PC-3 (cell line): Measurements from ENCODE around the gene FADD. TPM values are rescaled to one million over a fixed set of nuclear protein-coding genes. Genes with fewer than 3 reads are reported as not detected.

Source experiments
- ATAC-seq: fragments of 200-7000 bp; cut with Tn5 transposase; 2 replicates; pipeline ENCODE4 v1.9.1; 2020; ENCODE audit warnings: mild to moderate bottlenecking, moderate library complexity
- BruUV-seq: library from RNA; stranded (reverse); fragments of 400-500 nt; replicated peaks from 2 replicates; lab custom pipeline; 2021; lab: Mats Ljungman, UMichigan
- CTCF ChIA-PET: fragments of 300-600 bp; sonication (Branson Sonifier 250); formaldehyde crosslinking; loops from one replicate; lab custom pipeline; 2022; ENCODE audit warnings: antibody characterized with exemption; lab: Charles Lee
- POLR2A ChIA-PET: fragments of 300-600 bp; sonication (Branson Sonifier 250); formaldehyde crosslinking; loops from one replicate; lab custom pipeline; 2022; ENCODE audit warnings: antibody characterized with exemption; ENCODE audit not compliant: unreplicated experiment; lab: Charles Lee
- DNase-seq: peaks from one replicate; pipeline ENCODE4 v3.0.0-alpha.2; 2015
- H2AFZ ChIP-seq: fragments of 300-600 bp; sonication (generic); 2 replicates; pipeline ENCODE4 v1.6.0; 2016; ENCODE audit warnings: antibody characterized with exemption, low read length
- H3F3A ChIP-seq: fragments of 300-600 bp; sonication (generic); one replicate; pipeline ENCODE4 v1.6.0; 2017; ENCODE audit warnings: antibody characterized with exemption, low read length, control low read depth, mild to moderate bottlenecking; ENCODE audit not compliant: unreplicated experiment
- H3K27ac ChIP-seq: fragments of 300-600 bp; sonication (generic); 2 replicates; pipeline ENCODE4 v1.5.1; 2016; ENCODE audit warnings: mild to moderate bottlenecking, low read length
- H3K27me3 ChIP-seq: fragments of 300-600 bp; sonication (generic); 2 replicates; pipeline ENCODE4 v1.6.1; 2016; ENCODE audit warnings: low read length, mixed read lengths
- H3K36me3 ChIP-seq: fragments of 300-600 bp; sonication (generic); 2 replicates; pipeline ENCODE4 v1.6.1; 2016; ENCODE audit warnings: low read depth, mixed run types, low read length, mixed read lengths
- H3K4me1 ChIP-seq: fragments of 300-600 bp; sonication (generic); 2 replicates; pipeline ENCODE4 v1.5.1; 2016; ENCODE audit warnings: low read length; ENCODE audit not compliant: insufficient read depth
- H3K4me2 ChIP-seq: fragments of 300-600 bp; sonication (generic); 2 replicates; pipeline ENCODE4 v1.6.0; 2016; ENCODE audit warnings: low read length
- H3K4me3 ChIP-seq: fragments of 300-600 bp; sonication (generic); 2 replicates; pipeline ENCODE4 v1.5.1; 2016; ENCODE audit warnings: mild to moderate bottlenecking, low read length, mixed read lengths
- H3K79me2 ChIP-seq: fragments of 300-600 bp; sonication (generic); 2 replicates; pipeline ENCODE4 v1.6.1; 2017; ENCODE audit warnings: low read length, mixed read lengths
- H3K9ac ChIP-seq: fragments of 300-600 bp; sonication (generic); 2 replicates; pipeline ENCODE4 v1.6.0; 2016; ENCODE audit warnings: mild to moderate bottlenecking, low read length
- H3K9me2 ChIP-seq: fragments of 300-600 bp; sonication (generic); replicated peaks from 2 replicates; pipeline ENCODE4 v1.6.1; 2016; ENCODE audit warnings: mixed run types, low read length, mixed read lengths
- H3K9me3 ChIP-seq: fragments of 300-600 bp; sonication (generic); 2 replicates; pipeline ENCODE4 v1.6.1; 2016; ENCODE audit warnings: low read length, mixed read lengths
- H4K20me1 ChIP-seq: fragments of 300-600 bp; sonication (generic); 2 replicates; pipeline ENCODE4 v1.6.1; 2016; ENCODE audit warnings: low read length, mixed read lengths
- CTCF ChIP-seq: fragments of 300-600 bp; sonication (generic); conservative IDR thresholded peaks from 2 replicates; pipeline ENCODE4 v1.5.1; 2017; ENCODE audit warnings: antibody characterized with exemption, low read depth, mild to moderate bottlenecking, low read length
- EZH2 ChIP-seq: fragments of 300-600 bp; sonication (generic); IDR thresholded peaks from one replicate; pipeline ENCODE4 v1.6.1; 2017; ENCODE audit warnings: antibody characterized with exemption, mild to moderate bottlenecking, low read length; ENCODE audit not compliant: unreplicated experiment
- EZH2phosphoT487 ChIP-seq: fragments of 300-600 bp; sonication (generic); IDR thresholded peaks from 2 replicates; pipeline ENCODE4 v1.6.1; 2018; ENCODE audit warnings: mild to moderate bottlenecking, antibody characterized with exemption, low read length, borderline replicate concordance
- intact Hi-C: fragments of 100-400 bp; cut with micrococcal nuclease; formaldehyde crosslinking; loops from 2 replicates; pipeline ENCODE4 v1.9.0; 2023
- total RNA-seq: library from RNA; depleted of rRNA; stranded (reverse); fragments of >200 nt; gene quantifications from 2 replicates; pipeline ENCODE4 v1.2.3, GENCODE V29; 2014

The FADD gene
- total RNA-seq, 1 experiment from 2014 or later, result 79.5 TPM

- Histone ChIP-seq H3K9me2 (no peaks in the 10 kb centered on the region), H3K36me3 (peaks cover 62% of the 10 kb centered on the region), H4K20me1 (no peaks in the 10 kb centered on the region), H3K27me3 (no peaks in the 10 kb centered on the region), H3K9me3 (no peaks in the 10 kb centered on the region), H3K27ac (no peak overlapping the region), H2AFZ (no peak overlapping the region), H3K4me3 (no peak overlapping the region), H3K4me2 (no peak overlapping the region), H3K79me2 (no peaks in the 10 kb centered on the region), H3F3A (no peaks in the 10 kb centered on the region), H3K4me1 (peaks cover 14% of the 10 kb centered on the region), H3K9ac (no peak overlapping the region)
- POLR2A ChIA-PET, result no interaction called here
- ATAC-seq, result no peak
- BruUV-seq, result no TSS peak
- TF ChIP-seq CTCF, result no peak
- TF ChIP-seq EZH2phosphoT487, result no peak
- TF ChIP-seq EZH2, result no peak
- CTCF ChIA-PET, result no interaction called here
- intact Hi-C loops, result no loop called here
- DNase-seq, result no peak
These were observed 38.4 kb upstream of the FADD start for GRCh38 chr11:70164705-70165104.

GRCh38 chr11:70167120-70167519 lies 36.0 kb upstream of the FADD start:
- ChIA-PET POLR2A (no interaction called here), CTCF (no interaction called here)
- Histone ChIP-seq H3K9me2 (no peaks in the 10 kb centered on the region), H3F3A (no peaks in the 10 kb centered on the region), H3K4me2 (no peak overlapping the region), H3K36me3 (peaks cover 73% of the 10 kb centered on the region), H3K79me2 (no peaks in the 10 kb centered on the region), H3K9me3 (no peaks in the 10 kb centered on the region), H2AFZ (no peak overlapping the region), H3K4me3 (no peak overlapping the region), H4K20me1 (no peaks in the 10 kb centered on the region), H3K27me3 (no peaks in the 10 kb centered on the region), H3K27ac (no peak overlapping the region), H3K9ac (no peak overlapping the region), H3K4me1 (no peaks in the 10 kb centered on the region)
- intact Hi-C loops, result no loop called here
- BruUV-seq, result no TSS peak
- TF ChIP-seq EZH2 (no peak), CTCF (no peak), EZH2phosphoT487 (no peak)
- no peak for DNase-seq
- ATAC-seq, result no peak

GRCh38 chr11:70167723-70168404 lies 35.2 kb upstream of the FADD start:
- ChIA-PET POLR2A (no interaction called here), CTCF (no interaction called here)

More at GRCh38 chr11:70167723-70168404, 35.2 kb upstream of the FADD start:
- no peaks in the 10 kb centered on the region for H3K27me3 ChIP-seq
- H3K79me2 ChIP-seq, result no peaks in the 10 kb centered on the region
- intact Hi-C loops, result no loop called here
- no peaks in the 10 kb centered on the region for H4K20me1 ChIP-seq
- no peaks in the 10 kb centered on the region for H3F3A ChIP-seq
- H2AFZ ChIP-seq, result no peak overlapping the region
- ATAC-seq, result no peak
- H3K4me3 ChIP-seq, result no peak overlapping the region
- peaks cover 77% of the 10 kb centered on the region for H3K36me3 ChIP-seq
- no peak overlapping the region for H3K4me2 ChIP-seq
- DNase-seq, result peak; percentile 37
- no peak overlapping the region for H3K9ac ChIP-seq
- no TSS peak for BruUV-seq
- no peak overlapping the region for H3K27ac ChIP-seq
- H3K9me2 ChIP-seq, result no peaks in the 10 kb centered on the region
- no peak for TF ChIP-seq CTCF
- no peaks in the 10 kb centered on the region for H3K4me1 ChIP-seq
- H3K9me3 ChIP-seq, result no peaks in the 10 kb centered on the region
